H54 (cell line): ENCODE results near the gene SERPINA1.

ENCODE experiments used
- DNase-seq: peaks from one replicate; pipeline ENCODE4 v3.0.0; 2011; ENCODE audit warnings: low spot score, mixed read lengths; ENCODE audit not compliant: insufficient read length
- FAIRE-seq: peaks from 3 replicates; lab custom pipeline; 2011; peaks lifted over from hg19 to GRCh38; lab: Jason Lieb, UNC
- POLR2A ChIP-seq: IDR thresholded peaks from 2 replicates; pipeline ENCODE4 v1.6.1; 2011; ENCODE audit warnings: low read depth, mild to moderate bottlenecking, low read length

The SERPINA1 gene

DNA sequence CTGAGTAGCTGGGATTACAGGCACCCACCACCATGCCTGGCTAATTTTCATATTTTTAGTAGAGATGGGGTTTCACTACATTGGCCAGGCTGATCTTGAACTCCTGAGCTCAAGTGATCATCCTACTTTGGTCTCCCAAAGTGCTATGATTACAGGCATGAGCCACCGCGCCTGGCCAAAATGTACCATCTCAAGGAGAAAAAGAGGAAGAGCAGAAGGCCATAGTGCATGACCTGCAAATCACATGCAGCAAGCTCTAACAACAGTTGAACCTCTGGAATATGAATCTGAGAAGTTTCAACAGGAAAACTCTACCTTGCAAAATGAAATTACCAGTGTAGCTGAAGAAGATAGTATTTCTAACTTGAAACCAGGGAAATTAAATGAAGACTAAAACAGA lies 17.1 kb upstream of the SERPINA1 start:
- FAIRE-seq (no peak), DNase-seq (no peak)
- no peak for TF ChIP-seq POLR2A

DNA sequence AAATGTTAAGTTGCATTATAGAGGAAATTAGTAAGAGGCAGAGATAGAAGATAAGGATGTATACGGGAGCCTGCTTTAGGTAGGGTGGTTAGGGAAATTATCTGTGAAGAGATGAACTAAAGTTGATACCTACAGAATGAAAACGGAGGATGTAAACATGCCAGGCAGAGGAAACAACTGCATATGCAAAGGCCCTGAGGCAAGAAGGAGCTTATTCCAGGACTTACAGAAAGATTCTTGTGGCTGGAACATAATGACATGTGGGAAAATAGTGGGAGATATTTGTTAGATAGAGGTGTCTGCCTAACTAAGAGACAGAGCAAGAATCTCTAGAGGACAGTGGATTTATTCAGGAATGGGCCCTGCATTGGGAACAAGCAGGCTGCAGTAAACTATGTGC lies 16.2 kb upstream of the SERPINA1 start:
- no peak for FAIRE-seq
- no peak for DNase-seq
- no peak for TF ChIP-seq POLR2A

DNA sequence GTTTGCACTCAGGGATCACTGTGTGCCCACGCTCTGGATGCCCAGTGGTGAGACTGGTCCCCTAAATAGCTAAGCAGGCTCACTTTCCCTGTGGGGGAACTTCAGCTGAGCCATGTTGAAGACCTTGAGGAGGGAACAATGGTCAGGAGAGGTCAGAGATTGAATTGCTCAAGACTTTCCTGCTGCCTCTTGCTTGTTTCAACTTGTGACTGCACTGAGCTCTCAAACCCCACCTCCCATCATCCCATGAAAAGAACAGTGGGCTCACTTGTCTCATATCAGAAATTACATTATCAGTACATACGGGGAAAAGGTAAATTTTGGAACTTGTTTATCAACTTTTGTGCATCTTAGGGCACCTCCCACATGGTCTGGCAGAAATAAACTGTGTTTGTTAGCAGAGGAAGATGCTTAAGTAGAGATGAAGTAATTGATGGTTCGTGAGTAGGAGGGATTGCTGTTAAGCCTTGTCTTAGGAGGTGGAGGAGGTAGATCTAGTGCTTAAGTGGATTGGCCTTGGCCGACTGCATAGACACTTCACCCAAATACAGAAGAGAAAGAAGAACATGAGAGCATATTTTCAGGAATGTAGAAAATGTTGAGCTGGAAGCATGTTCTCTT lies 15.0 kb upstream of the SERPINA1 start:
- DNase-seq (no peak), FAIRE-seq (no peak)
- no peak for TF ChIP-seq POLR2A

DNA sequence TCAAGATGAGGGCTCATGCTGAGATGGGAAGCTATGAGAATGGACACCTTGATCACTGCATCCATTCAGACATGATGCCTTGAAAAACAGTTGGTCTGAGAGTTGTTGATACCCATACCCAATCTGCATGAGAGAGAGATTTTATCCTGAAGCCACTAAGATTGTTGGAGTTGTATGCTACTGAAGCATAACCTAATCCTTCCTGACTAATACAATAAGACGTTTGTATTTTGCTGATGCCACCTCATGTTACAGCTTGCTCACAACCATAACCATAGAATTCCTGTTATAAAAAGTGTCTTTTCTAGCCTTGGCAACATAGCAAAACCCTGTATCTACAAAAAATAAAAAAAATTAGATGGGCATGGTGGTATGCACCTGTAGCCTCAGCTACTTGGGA lies 12.7 kb upstream of the SERPINA1 start:
- TF ChIP-seq POLR2A: no peak
- FAIRE-seq (no peak), DNase-seq (no peak)

DNA sequence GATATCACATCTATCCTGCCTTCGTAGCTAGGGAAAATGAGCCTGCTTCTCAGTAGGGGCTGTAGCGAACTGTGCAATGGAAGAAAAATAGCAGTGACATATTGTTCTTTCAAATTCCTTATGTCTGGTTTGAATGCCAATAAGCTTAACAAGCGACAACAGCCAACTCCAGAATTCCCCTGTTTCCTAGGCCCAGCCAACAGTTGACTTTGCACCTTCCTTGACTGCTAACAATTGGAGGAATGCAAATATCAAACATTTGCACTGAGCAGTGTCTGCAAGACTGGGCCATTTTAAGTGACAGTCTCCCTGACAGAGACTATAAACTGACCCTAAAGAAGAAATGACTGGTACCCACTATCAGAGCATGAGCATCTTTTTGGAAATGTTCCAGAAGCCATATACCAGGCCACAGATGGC lies 12.0 kb upstream of the SERPINA1 start:
- DNase-seq: no peak
- TF ChIP-seq POLR2A: no peak
- no peak for FAIRE-seq

DNA sequence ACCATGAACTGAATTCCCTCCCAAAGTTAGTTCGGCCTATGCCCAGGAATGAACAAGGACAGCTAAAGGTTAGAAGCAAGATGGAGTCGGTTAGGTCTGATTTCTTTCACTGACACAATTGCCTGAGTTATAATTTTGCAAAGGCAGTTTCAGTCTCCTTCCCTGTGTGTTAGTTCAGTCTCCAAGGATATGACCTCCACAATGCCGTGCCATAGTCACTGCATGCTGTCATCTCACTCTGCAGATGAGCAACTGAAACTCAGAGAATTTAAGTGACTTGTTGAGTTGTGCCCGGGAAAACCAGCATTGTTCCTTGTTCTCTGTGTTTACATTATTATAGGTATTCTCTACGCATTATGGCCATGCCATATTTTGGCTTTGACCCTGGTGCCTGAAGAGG lies 10.1 kb upstream of the SERPINA1 start:
- DNase-seq (no peak), FAIRE-seq (no peak)
- no peak for TF ChIP-seq POLR2A

DNA sequence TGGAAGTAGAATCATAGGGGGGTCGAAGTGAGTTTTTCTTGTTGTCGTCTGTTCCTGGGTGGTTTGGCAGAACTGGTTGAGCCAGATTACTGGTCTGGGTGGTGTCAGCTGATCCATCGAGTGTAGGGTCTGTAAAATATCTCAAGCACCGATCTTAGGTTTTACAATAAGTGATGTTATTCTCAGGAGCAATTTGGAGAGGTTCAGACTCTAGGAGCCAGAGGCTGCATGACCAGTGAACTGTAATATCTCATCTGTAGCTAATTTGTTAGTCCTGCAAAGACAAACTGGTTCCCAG lies 9.7 kb upstream of the SERPINA1 start:
- FAIRE-seq: no peak
- DNase-seq: no peak
- no peak for TF ChIP-seq POLR2A

DNA sequence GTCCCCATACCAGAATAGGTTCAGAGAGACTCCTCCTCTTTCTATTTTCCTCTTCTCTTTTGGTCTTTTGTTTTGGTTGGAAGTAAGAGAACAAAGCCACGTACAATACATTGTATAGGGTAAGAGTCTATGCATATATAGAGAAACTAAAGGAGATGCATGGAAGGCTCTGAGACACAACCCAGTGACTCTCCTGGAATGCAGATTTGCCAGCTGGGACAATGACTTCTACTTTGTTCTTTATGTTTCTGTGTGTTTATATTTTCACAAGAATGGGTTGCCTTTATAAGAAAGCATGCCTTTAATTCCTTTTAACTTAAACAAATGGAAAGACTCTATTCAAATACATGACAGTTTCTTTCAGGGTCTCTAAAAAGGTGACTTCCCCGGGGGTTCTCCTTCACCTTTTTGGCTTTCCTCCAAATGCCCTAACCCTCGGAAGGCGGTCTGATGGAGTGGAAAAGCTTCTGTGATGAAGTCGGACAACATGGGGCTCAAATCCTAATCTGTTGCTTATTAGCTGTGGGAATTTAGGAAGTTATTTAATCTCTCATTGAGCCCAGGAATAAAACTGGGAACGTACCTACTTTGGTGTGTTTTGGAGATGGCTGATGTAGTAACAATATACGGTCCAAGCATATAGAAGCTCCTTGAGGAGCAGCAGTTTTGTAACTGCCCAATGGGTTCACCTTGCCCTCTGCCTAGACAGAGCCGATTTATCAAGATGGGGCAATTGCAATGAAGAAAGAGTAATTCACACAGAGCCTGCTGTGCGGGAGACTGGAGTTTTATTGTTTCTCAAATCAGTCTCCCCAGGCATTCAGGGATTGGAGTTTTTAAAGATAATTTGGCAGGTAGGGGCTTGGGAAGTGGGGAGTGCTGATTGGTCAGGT lies 9.1 kb upstream of the SERPINA1 start:
- no peak for DNase-seq
- FAIRE-seq: no peak

DNA sequence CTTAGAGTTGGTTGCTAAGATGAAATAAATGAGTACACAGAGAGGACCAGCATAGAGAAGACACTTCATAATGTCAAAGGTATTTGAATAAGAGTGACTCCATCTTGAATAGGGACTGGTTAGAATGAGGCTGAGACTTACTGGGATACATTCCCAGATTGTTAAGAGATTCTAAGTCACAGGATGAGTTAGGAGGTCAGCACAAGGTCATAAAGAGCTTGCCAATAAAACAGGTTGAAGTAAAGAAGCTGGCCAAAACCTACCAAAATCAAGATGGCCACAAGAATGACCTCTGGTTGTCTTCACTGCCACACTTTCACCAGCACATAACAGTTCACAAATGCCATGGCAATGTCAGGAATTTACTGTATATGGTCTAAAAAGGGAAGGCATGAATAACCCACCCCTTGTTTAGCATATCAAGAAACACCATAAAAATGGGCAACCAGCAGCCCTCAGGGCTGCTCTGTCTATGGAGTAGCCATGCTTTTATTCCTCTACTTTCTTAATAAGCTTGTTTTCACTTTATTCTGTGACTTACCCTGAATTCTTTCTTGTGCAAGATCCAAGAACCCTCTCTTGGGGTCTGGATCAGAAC lies 8.3 kb upstream of the SERPINA1 start:
- DNase-seq: no peak
- TF ChIP-seq POLR2A: no peak
- FAIRE-seq: no peak

More for the DNA sequence above, 9.1 kb upstream of the SERPINA1 start:
- no peak for TF ChIP-seq POLR2A

DNA sequence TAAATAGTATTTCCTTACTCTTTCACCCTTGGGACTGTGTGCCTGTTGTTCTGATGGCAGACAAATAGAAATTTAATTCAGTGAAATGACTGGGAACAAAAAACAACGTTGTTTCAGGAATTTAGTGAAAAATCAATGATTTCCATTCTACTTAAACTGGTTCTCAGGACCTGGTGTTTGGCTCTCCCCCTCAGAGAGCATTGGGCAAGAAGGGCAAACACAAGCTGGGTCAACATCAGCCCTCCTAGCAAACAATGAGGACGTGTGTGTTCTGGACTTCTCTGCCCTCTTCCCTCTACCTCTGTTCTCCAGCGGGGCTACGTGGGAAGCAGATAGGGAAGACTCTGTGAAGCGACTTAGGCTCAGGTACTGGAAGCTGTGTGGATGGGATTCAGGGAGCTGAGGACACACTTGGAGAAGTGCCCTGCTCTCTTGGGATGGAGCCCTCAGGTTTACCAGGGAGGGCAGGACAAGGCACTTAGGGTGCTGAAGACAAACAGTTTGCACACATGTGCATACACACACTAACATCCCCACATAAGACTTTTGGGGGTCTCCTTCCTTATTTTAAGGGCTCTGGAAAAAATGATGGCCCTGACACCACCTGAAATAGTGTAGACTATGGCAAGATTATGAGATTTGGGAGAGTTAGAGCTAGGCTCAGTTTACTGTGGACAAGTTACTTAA lies 7.6 kb upstream of the SERPINA1 start:
- FAIRE-seq (no peak), DNase-seq (no peak)
- no peak for TF ChIP-seq POLR2A

DNA sequence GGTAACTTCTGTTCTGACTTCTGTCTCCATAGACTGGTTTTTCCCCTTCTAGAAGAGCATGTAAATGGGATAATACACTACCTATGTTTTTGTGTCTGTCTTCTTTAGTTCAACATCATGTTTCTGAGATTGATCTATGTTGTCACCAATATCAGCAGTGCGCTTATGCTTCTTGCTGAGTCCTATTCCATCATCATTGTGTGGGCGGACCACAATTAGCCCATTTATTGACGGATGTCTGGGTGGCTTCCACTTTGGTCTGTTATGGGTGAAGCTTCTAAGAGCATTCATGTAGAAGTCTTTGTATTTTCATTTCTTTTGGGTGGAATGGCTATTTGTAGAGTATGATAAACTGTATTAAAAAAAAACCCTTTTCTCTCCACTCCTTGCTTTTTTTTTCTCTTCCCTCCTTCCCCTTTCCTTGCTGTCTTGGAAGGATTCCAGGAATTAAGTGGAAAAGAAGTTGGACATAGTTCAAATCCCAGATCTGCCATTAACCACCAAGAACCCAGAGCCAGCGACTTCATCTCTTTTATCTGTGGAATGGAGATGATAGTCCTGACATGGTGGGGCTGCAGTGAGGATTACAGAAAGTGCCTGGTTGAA lies 7.0 kb upstream of the SERPINA1 start:
- no peak for TF ChIP-seq POLR2A
- DNase-seq (no peak), FAIRE-seq (no peak)

DNA sequence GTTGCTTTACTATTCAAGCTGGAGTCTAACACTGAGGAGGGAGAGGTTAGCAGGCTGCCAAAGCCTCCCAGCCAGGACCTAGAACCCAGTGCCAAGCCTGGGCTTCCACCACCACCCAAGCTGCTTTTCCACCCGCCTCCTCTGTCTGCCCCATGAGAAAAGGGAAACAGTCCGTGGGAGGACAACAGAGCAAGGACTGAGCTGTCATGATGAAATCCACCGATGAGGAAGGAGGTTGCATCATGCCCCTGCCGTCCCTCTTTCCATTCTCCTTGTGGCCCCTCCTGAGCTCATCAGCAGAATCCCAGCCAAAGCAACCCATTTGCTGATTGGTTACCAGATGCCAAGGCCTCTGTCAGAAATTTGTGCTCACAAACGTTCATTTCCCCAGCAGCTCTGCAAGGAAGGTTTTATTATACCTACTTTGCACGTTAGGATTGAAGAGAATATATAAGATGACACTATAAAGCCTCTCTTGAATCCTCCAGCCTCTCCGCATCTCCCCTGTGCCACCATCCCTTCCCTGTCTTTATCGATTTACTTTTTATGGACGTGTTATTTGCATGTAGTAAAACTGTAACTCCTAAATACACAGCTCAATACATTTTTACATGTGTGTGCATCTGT lies 6.3 kb upstream of the SERPINA1 start:
- TF ChIP-seq POLR2A: no peak
- FAIRE-seq (no peak), DNase-seq (no peak)

DNA sequence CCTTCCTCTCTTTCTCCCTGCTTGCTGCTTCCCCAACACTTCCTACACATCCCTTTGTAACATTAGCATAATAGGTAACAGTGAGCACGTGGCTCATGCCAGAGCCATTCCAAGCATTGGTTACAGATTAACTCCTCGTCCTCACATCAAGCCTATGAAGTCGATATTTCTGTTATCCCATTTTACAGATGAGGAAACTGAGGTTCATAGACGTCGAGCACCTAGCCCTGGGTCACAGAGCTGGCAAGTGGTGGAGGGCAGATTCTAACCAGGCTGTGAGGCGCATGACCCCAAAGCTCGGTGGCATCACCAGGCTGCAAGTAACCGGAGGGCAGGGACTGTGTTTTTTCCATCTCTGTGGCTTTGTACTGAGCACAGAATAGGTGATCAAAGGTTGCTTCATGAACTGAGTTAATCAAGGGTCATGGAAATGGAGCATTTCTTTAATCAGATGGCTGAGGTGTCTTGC lies 5.7 kb upstream of the SERPINA1 start:
- FAIRE-seq (no peak), DNase-seq (no peak)
- no peak for TF ChIP-seq POLR2A

DNA sequence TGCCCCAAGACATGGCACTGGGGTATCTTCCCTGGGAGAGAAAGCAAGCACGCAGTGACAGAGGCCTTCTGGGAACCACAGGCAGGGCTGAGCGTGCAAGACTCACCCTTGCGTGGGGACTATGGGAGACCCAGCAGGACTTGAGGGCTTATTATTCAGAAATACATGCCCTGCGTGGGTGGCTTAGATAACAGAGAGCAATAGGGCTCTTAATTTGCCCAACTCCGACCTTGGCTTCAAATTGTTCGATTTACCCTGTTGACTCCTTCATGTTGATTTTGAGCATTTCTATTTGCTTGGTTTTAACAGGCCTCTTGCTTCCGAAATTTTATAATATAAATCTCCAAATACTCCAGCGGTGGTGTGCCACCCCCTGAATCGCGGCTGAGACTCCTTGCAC lies 5.1 kb upstream of the SERPINA1 start:
- no peak for FAIRE-seq
- no peak for DNase-seq
- TF ChIP-seq POLR2A: no peak
